NT2/D1 (cell line): ENCODE data around the gene FAS.

Experiments
- YY1 ChIP-seq: IDR thresholded peaks from 2 replicates; pipeline ENCODE4 v1.6.1; 2011; ENCODE audit not compliant: insufficient read length, insufficient read depth
- ZNF274 ChIP-seq: IDR thresholded peaks from 2 replicates; pipeline ENCODE4 v1.6.1; 2011; ENCODE audit warnings: mild to moderate bottlenecking, low read depth, low read length

GRCh38 chr10:89001729-89002072, 11.1 kb downstream of the FAS start:
- no peak for TF ChIP-seq ZNF274
- no peak for TF ChIP-seq YY1
